ENCODE results near the gene SF3A1.

Gene SF3A1

GRCh38 chr22:30299322-30299721, 57.4 kb downstream of the SF3A1 start:
- no peak for DNase-seq

DNA sequence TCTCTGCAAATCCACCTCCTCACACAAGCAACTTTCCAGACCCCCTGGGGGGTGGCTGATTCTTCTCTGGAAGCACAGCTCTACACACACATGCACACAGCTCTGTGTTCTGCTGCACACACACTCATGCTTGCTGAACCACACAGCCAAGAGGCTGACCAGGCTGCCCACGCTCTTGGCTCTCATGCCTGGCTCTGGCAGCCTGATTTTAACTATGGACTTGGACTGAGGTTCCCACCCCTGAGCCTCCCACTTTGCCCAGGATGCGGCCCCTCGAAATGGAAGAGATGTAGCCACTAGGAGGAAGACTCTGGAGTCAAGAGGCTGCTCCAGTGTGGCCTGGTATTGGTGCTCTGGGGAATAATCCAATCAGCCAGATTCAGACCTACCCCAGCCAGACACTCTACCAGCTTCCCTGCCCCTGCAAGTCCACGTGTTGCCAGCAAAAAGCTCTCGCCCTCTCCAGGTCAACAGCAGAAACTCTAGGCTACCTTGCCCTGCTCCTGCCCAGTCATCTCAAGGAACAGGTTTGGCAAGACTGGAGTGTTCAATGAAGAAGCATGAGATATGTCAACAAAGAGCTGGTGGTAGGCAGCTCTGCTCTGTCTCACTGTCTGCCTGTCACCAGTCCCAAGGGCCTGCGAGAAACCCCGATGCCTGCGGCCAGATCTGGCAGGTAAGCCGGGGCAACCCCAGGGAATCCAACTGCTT, 58.5 kb downstream of the SF3A1 start:
- no peak for DNase-seq

- no peak for DNase-seq
Measured at GRCh38 chr22:30297276-30297990, 59.3 kb downstream of the SF3A1 start.

- DNase-seq = no peak
Measured at GRCh38 chr22:30296833-30297232, 59.9 kb downstream of the SF3A1 start.

DNA sequence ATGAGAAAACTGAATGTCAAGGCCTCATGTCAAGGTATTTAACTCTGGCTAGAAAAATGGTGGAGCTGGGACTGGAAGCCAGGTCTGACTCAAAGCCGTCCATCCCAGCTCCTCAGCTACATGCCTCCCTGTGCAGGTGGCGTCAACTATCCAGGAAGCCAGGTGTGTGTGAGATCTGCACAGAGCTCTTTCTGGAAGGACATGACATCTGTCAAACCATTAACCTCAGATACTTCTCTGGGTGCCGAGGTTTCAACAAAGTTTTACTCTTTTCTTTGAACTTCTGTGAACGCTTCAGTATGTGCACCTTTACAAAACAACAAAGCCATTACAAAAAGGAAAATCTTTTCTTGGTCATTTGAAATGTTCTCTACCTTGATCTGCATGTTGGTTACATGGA, 60.4 kb downstream of the SF3A1 start:
- DNase-seq = no peak

DNA sequence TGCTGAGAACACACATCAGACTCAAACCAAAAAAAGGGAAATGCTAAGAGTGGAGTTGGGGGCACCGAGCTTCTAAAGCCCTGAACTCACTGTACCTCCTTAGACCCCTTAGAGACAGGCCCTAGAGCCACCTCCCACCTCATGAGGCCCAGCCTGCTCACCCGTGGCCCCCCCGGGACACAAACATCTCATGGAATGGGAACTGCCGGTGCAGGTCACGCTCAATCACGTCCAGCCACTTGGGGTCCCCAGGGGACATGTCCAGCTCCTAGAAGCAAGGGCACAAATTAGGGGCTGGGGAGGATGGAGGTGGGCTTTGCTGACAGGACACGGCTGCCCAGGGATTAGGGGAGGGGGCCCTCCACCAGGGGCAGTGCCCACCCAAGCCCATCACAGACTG, 61.1 kb downstream of the SF3A1 start:
- DNase-seq = no peak

- no peak for DNase-seq
Measured at GRCh38 chr22:30294830-30295229, 61.9 kb downstream of the SF3A1 start.

DNA sequence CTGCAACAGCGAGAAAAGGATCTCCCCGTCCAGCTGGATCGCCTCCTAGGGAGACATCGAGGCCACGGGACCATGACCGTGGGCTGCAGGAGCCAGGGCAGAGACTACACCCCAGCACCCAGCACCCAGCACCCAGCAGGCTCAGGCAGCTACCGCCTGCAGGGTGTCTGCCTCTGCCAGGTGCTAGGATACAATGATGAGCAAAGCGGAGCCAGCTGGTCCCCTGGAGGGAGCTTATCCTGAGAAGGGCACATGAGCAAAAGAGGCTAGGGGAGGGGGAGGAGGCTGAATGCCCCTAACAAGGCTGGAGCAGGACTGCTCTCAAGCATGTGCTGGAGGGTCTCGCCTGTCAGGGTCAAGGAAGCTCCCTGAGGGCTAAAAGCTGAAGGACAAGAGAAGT, 62.6 kb downstream of the SF3A1 start:
- DNase-seq = no peak

DNA sequence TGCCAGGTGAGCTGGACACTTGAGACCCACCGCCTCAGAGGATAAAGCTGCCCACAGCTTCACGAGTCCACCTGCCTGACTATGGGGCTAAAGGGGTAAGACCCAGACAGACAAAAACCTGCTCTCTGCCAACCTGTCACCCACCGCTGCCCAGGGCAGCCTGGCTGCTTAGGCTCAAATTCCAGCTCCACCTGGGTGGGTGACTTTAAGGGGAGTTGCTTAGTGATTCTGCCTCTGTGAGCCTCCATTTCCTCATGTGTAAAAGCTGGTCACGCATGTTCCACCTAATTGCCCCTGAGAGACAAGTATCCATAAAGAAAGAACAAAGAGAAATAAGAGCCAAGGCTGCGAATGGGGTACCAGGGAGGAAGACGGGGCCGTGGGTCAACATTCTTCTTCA, 63.7 kb downstream of the SF3A1 start:
- no peak for DNase-seq

DNA sequence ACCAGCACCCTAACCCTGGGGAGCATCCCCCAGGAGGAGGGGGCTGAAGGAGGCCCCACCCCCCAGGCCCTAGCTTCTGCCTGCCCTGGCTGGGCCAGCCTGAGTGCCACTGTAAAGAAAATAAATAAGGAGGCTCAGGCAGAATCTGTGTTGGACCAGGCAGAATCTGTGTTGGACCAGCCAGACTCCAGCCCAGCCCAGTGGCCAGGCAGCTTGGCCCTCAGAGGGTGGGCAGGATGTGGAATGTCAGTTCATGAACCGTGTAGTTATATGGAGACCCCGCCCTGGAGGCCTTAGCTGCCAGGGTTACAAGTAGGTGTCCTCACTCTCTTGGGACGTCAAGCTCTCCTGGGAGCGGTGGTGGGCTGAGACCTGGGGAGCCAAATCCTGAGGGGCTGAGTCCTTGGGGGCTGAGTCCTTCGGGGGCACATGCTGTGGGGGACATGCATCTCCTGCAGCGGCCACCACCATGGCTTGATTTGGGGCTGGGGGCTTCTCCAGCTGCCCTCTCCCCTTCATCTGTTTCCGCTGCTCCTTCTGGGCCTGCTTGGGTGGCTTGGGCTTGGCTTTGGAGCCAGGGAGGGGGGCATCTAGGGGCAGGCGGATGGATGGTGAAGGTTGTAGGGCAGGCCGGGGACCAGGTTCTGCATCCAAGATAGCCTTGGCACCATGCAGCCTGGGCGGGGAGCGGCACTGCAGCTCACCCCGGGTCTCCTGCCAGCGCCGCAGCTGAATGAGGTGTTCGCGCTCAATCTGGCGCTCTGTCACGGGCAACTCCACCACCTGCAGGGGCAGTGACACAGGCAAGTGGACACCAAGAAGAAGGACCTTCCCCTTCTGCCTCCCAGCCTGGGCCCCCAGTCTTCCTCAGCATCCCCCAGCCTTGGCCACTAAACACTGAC, 64.4 kb downstream of the SF3A1 start:
- no peak for DNase-seq

GRCh38 chr22:30291058-30291892, 65.4 kb downstream of the SF3A1 start:
- DNase-seq = no peak

- DNase-seq = no peak
Measured at GRCh38 chr22:30290342-30291057, 66.2 kb downstream of the SF3A1 start.

DNA sequence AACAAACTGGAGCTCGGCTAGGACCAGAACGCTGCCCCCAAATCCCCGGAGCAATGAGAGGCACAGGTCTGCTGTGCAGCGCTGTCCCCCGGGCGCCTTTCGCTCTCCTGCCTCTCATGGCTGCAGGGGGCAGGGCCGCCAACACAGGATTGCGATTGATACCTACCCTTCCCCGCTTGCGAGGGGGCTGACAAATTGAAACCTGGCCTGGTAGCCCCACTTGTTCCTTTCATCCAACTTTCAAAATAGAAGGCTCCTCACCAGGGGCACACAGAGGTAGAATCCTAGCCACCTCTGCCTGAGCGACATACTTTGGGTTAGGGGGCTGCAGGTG, 66.7 kb downstream of the SF3A1 start:
- no peak for DNase-seq

GRCh38 chr22:30289141-30289979, 67.3 kb downstream of the SF3A1 start, which contains the start of gene CASTOR1:
Gene CASTOR1 (minus strand): TSS chr22:30289505. CDS start chr22:30289497, 8 bp downstream.
- DNase-seq = peak; percentile 85

DNA sequence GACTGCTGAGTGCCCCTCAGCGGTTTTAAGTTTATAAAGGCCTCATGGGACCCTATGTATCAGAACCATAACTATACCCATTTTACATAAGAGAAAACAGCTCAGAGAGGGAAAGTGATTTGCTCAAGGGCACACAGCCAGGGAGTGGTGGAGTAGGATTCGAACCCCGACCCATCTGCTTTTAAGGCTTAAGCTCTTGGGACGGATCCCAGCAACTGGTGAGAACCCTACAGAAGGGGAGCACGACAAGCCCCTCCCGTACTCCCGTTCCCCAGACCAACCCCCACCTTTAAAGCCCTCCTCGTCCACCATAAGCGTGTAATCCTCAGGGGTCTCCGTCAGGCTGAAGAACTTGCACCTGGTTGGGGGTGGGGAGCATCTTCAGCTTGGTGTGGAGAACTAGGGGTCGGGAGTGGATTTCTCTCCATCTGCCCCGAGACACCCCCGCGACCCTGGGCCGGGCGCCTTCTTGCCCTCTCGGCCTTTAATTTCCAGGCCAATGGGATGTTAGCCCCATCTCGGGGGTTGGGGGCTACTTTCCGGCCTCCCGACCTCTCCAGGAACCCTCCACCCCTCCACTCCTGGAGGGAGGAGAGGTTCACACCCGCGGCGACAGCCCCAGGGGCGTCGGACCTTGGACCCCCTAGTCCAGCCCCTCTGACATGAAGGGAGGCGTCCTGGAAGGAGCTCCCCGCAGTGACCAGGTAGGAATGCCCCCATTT, 68.1 kb downstream of the SF3A1 start:
- no peak for DNase-seq

GRCh38 chr22:30287648-30288418, 68.9 kb downstream of the SF3A1 start:
- peak; percentile 90 for DNase-seq

GRCh38 chr22:30286813-30287647, 69.7 kb downstream of the SF3A1 start:
- peak; percentile 87 for DNase-seq

- no peak for DNase-seq
Measured at GRCh38 chr22:30286331-30286730, 70.4 kb downstream of the SF3A1 start.

- DNase-seq = no peak
Measured at GRCh38 chr22:30285846-30286200, 70.9 kb downstream of the SF3A1 start.

Measured in activated T-cell treated with anti-CD3 and anti-CD28 coated beads for 4 hours (primary cell).